Inflammatory macrophage treated with lipopolysaccharide for 1 hour (primary cell): ENCODE results near the gene TMEM79.

Source experiments
- DNase-seq, 2 donors: peaks; one replicate each; pipeline ENCODE4 v3.0.0-alpha.2; 2020 to 2022

The TMEM79 gene

DNA sequence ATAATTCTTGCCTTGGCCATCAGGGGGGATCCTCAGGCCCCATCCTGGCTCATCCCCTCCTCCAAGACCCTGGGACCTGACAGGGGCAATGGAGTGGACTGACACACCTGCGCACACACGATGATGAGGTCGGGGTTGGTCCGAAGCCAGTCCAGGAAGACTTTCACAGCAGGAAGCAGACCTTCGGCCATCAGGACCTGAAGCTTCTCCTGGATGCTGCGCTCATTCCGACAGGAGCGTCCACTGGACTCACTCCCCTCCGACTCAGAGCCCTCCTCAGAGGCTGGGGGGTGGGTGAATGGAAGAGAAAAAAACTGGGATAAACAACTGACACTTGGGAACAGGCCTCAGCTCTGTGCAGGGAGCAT, 20.9 kb upstream of the TMEM79 start:
- no peak for DNase-seq

DNA sequence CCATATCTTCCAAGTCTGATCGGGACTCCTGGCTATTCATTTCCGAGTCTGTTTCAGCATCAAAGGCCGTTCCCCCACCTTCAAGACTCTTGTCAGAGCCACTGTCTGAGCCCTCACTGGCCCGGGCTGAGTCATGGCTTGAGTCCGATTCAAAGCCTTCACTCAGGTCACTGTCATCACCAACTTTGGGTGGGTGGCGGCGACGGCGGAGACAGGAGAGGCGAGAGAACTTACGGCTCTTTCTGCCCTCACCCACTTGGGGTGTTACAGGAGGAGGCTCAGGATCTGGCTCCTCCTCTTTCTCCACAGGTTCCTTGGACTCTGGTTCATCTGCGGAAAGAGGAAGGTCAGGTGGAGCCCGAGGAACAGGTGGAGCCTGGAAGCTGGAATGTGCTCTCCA, 18.1 kb upstream of the TMEM79 start:
- DNase-seq: no peak

DNA sequence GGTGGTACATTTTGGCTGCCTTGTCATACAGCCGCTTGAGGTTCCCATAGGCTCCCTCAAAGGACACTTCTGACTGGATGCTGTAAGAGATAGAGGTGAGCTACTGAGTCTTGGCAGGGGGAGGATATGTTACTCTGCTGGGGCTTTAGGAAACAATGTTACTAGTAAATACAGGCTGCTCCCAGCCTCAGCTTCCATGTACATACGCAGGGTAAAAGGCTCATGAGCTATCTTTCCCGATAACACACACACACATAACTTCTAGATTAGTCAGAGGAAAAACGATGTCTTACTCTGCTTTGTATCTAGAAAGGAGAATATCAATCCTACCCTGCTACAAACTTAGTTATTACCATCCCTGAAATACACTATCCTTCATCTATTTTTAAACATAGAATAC, 15.8 kb upstream of the TMEM79 start:
- no peak for DNase-seq

DNA sequence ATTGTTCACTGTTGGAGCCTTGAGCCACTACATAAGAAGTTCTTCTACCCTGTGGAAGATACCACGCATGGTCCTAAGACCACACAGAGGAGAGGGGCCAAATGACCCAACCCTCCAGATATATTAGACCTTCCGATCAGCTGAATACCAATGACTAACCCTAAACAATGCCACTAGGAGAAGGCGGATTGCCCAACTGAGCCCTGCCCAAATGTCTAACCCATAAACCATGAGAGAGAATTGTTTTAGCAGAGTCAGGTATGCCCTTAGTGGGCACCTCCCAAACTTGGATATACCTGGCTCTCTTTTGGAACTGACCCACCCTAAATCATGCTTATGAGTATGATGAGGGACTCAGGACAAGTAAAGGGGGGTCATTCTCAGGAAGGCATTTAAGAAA, 13.8 kb upstream of the TMEM79 start:
- DNase-seq: no peak

DNA sequence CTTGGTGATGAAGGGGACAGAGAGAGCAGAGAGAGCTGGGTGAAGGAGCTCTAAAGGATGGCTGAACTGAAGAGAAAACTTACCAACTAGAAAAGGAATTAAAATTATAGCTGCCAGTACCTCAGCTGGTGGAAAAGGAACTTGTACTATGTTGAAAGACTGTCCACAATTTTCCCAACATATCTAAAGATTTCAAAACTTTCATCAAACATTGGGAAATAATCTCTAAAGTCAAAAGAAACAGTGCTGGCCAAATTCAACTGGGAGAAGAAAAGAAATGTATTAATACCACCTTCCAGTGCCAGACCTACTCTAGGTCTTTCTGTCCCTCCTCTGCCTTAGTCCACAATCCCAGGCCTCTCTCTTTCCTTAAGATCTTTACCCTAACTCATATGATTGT, 7.6 kb upstream of the TMEM79 start:
- DNase-seq: peak; percentile 68 to 74

DNA sequence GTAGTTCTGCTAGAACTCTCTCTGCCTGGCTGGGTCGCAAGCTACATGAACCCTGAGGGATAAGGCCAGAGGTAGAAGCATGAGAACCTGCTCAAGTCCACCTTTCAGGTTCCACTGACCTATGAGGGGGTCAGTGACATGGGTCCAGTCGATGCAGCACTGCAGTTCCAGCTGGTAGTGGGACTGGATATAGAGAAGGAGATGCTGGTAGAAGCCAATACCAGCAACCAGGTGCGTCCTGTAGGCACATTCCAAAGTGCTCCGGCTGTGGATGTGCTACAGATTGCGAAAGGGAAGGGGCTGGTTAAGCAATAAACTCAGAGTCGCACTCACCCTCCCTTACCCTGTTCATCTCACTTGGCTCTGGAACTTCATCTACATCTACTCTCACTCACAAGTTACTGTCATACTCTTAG, 7.2 kb upstream of the TMEM79 start:
- peak in 1 of 2 donors; percentile 32 for DNase-seq

GRCh38 chr1:156279837-156280236, 4.3 kb upstream of the TMEM79 start:
- no peak for DNase-seq

DNA sequence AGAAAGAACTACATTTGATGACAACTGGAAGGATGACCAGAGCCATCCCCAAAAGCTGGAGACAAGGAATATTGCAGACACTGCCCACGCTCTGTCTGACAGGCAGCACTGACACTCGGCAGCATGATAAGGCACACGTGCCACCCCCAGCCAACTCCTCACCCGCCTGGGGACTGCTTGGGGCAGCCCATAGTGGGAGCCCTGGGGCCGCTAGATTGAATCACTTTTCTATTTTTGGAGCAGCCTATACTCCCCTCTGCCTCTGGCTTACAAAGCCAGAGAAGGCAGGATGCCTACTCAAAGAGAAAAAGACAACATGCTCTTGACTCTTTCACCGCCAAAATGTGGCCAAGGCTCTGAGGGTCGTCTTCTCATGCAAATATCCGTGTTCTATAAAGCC, 2.8 kb upstream of the TMEM79 start:
- DNase-seq: peak; percentile 63 to 85

- peak; percentile 64 to 84 for DNase-seq
Measured at GRCh38 chr1:156281693-156282478, 2.2 kb upstream of the TMEM79 start.

DNA sequence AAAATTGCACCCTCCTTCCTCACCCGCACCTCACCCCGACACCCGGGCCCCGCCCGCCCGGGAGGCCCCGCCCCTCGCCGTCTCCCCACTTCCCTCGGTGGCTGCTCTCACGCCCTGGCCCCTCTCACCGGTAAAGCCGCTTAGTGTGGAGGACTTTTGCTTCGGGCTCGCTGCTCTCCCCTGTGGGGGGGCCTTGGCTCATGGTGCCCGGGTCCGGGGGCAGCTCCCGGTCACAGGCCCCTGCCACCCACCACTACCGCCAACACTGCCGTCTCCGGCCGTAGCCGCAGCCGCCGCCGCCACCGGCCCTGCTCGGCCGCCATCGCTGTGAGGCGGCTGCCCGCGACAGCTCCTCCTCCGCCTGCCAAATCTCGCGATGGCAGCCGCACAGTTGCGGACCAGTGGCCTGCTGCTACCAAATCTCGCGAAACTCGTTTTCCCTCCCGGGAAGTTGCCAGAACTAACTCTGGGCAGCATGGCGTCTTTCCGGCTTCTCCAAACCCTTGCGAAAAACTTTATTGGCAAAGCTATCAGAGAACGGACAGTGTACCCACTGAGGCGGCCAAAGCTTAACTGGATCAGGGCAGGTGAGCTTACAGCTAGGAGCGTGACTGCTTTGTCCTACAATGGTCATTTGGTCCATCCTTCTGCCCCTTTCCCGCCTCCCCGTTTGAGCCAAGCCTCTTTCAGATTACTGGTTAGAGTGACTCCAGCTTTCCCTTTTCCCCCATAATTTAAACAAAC, 1.5 kb upstream of the TMEM79 start, which contains the start of gene SMG5:
TSS of gene SMG5 (minus strand) at position 347 of the 744 bp plus-strand sequence. CDS start at position 202, 145 bp downstream.
- peak; percentile 98 for DNase-seq

- peak; percentile 31 to 37 for DNase-seq
Measured at GRCh38 chr1:156283521-156283920, 604 bp upstream of the TMEM79 start.

GRCh38 chr1:156284757-156285156, 632 bp downstream of the TMEM79 start:
- peak; percentile 26 to 31 for DNase-seq

- no peak for DNase-seq
Measured at GRCh38 chr1:156285437-156285836, 1.3 kb downstream of the TMEM79 start.

- no peak for DNase-seq
Measured at GRCh38 chr1:156286061-156286460, 1.9 kb downstream of the TMEM79 start.

GRCh38 chr1:156289857-156290256, 5.7 kb downstream of the TMEM79 start:
- no peak for DNase-seq

DNA sequence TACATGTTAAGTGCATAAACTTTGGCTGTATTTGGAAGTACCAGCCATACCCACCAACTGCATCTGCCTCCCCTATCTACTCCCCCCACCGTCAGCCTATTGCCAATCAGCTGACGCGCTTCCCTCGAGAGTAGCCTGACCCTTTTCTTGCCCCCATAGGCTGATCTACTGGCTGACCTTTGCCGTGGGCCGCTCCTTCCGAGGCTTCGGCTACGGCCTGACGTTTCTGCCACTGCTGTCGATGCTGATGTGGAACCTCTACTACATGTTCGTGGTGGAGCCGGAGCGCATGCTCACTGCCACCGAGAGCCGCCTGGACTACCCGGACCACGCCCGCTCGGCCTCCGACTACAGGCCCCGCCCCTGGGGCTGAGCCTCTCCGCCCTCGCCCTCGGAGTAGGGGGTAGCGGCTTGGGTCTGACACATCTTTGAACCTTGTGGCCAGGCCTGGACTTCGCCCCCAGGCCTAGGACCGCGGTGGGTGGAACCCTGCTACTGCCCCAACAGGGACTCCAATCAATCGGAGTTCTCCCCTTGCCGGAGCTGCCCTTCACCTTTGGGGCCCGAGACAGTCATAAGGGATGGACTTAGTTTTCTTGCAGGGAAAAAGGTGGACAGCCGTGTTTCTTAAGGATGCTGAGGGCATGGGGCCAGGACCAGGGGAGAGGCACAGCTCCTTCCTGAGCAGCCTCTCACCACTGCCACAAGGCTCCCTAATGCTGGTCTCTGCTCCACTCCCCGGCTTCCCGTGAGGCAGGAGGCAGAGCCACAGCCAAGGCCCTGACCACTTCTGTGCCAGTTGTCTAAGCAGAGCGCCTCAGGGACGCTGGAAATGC, 7.3 kb downstream of the TMEM79 start:
- DNase-seq: peak; percentile 68 to 72

DNA sequence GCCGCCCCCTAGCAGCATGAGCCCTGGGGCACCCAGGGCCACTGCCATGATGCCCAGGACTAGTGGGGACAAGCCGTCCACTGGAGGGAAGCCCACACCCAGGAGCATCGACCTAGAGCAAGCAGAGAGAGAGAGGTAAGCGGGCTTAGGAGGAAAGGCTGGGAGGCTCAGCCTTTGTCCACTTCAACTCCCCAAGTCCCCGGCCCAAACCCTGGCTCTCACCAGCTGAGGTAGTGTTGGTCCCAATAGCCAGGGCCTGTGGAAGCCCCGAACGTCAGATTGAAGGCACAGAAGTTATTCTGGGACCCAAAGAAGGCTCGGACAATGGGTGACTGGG, 8.9 kb downstream of the TMEM79 start:
- no peak for DNase-seq

DNA sequence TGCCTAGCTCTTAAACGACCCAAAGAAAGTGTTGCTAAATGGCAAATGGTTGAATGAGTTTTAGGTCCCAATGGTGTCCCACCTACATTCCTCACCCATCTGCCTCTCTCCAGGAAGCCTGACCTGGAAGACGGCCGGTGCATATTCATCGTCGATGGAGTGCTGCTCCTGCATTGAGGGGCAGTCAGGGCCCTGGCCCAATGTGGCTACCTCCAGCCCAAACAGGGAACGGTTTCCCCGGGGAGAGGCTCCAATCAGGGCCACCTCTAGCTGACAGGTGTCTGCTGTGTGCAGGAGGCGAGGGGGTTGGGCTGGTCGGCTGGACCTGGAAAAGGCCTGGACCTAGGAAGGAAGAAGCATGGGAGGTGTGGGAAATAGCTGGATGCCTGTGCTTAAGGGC, 9.8 kb downstream of the TMEM79 start:
- no peak for DNase-seq

DNA sequence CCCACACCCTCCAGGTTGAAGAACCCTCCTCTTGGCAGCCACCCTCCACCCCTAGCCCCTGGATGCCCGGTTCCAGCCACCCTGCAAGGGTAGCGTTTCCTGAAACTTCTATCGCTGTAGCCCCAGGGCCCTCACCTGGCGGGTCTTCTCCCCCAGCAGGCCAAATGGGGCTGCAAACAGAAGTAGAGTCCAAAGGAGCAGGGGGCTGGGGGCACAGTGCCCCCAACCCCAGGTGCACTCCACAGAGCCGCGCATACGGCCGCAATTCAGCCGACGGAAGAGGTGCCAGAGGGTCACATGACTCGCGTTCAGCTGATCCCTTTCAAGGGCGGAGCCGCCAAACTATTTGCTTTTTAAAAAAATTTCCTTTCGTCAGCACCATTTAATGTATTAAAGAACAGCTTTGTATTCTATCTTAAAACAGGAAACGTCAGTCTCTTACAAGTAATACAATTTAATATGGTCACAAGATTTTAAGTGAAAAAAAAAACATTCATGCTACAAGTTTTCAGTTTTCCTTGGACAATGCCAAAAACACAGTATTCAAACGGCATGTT, 11.3 kb downstream of the TMEM79 start, which contains the start of gene GLMP:
TSS of gene GLMP (minus strand) at position 289 of the 557 bp plus-strand sequence. CDS start at position 255, 34 bp downstream.
- peak; percentile 38 to 64 for DNase-seq

DNA sequence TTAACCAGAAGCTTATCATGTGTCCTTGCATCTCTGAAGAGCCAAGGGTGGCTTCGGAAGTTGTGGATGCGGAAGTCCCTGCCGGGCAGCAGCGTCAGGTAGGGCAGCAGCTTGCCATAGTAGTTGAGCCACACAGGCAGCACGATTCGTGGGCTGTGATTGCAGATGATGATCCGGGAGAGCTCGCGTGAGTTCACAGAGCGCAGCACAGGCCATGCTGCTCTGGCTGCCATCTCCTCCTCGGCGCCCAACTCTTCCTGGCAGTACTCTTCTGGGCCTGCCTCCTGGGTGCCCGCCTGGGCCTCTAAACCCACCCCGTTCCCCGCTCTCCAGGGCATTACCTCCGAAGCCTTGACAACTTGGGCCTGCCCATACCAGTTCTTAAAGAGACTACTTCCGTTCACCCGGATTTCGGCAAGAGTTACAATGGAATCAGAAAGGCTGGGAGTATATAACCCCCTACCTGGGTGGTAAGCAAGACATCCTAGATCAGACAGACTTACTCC, 14.8 kb downstream of the TMEM79 start, which contains the start of gene VHLL:
TSS of gene VHLL (minus strand) at position 456 of the 506 bp plus-strand sequence. CDS start at position 338, 118 bp downstream.
- DNase-seq: no peak

GRCh38 chr1:156303241-156303640, 19.1 kb downstream of the TMEM79 start:
- no peak for DNase-seq

DNA sequence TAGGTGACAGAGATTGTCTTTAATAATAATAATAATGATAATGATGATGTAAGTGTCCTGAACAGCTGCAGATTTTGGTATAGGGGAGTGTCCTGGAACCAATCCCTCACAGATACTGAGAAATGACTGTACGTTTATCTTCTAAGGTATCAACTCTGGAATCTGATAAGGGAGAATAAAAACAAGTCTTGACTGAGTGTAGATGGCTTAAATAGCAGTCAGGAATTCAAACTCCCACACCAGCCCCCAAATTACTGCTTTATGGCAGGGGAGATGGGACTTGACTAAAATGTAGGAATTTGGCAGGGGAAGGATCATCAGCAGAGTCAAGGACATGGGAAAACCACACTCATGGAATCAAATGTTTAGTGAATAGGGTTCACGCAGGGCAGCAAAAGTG, 21.1 kb downstream of the TMEM79 start:
- no peak for DNase-seq

DNA sequence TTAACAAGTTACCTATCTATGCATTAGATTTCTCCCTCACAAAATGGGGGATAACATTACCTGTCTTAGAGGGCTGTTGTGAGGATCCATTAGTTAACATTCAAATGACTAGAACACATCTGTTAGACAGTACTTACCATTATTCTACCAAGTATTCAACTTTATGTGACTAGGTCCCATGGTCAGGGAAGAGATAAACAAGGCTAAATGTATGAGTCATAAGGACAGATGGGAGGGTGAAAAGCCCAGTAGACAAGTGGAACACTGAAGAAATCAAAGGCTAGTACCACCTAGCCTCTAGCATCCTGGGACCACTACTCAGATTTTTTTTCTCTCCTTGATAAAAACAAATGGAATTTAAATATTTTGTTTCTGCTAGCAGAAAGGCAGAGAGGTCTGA, 24.0 kb downstream of the TMEM79 start:
- DNase-seq: no peak
